Central memory CD8-positive, alpha-beta T cell (primary cell): Measurements from ENCODE around the gene SNX6.
A peak's percentile ranks its signal among the peaks of the same experiment; 100 is the strongest.
"Not testable (repeated sequence)": the region's sequence is repeated elsewhere in the genome, so short reads cannot be mapped to it uniquely, and the experiment has no call there.

Experiments
- ATAC-seq: fragments of 150-1000 bp; cut with Tn5 transposase; replicated peaks from 2 replicates; pipeline ENCODE4 v1.10.0; 2022; ENCODE audit warnings: mild to moderate bottlenecking, moderate FRiP score, moderate number of reproducible peaks; ENCODE audit not compliant: poor library complexity, severe bottlenecking; ENCODE audit errors: extremely low read depth
- DNase-seq, 2 donors: peaks; one replicate each; pipeline ENCODE4 v3.0.0; 2021; ENCODE audit warnings: low spot score in 2 of 2
- H3K27ac Mint-ChIP-seq: one replicate; pipeline ENCODE4 v1.8.0; 2022; ENCODE audit warnings: low read depth, mild to moderate bottlenecking, moderate library complexity, mixed read lengths
- H3K27me3 Mint-ChIP-seq: one replicate; pipeline ENCODE4 v1.8.0; 2022; ENCODE audit warnings: mixed read lengths
- H3K36me3 Mint-ChIP-seq: one replicate; pipeline ENCODE4 v1.8.0; 2022; ENCODE audit warnings: mild to moderate bottlenecking, moderate library complexity, mixed read lengths; ENCODE audit not compliant: insufficient read depth
- H3K4me1 Mint-ChIP-seq: one replicate; pipeline ENCODE4 v1.8.0; 2022; ENCODE audit warnings: mixed read lengths
- H3K4me3 Mint-ChIP-seq: one replicate; pipeline ENCODE4 v1.8.0; 2022; ENCODE audit warnings: mild to moderate bottlenecking, moderate library complexity, mixed read lengths
- H3K9me3 Mint-ChIP-seq: one replicate; pipeline ENCODE4 v1.8.0; 2022; ENCODE audit warnings: mixed read lengths

Gene SNX6

GRCh38 chr14:34592623-34593022, 37.3 kb downstream of the SNX6 start:
- ATAC-seq (no peak), DNase-seq (no peak)
- Mint-ChIP-seq H3K27ac (no peak overlapping the region), H3K27me3 (no peaks in the 10 kb centered on the region), H3K9me3 (no peaks in the 10 kb centered on the region), H3K36me3 (peaks cover 72% of the 10 kb centered on the region), H3K4me1 (peaks cover 10% of the 10 kb centered on the region), H3K4me3 (no peak overlapping the region)

GRCh38 chr14:34583525-34583924, 46.4 kb downstream of the SNX6 start:
- H3K4me1 Mint-ChIP-seq: no peaks in the 10 kb centered on the region
- no peak for DNase-seq
- peaks cover 76% of the 10 kb centered on the region for H3K36me3 Mint-ChIP-seq
- H3K27ac Mint-ChIP-seq: no peak overlapping the region
- no peak for ATAC-seq
- H3K9me3 Mint-ChIP-seq: no peaks in the 10 kb centered on the region
- H3K27me3 Mint-ChIP-seq: no peaks in the 10 kb centered on the region
- no peak overlapping the region for H3K4me3 Mint-ChIP-seq

GRCh38 chr14:34582117-34582680, 47.7 kb downstream of the SNX6 start:
- DNase-seq (no peak), ATAC-seq (no peak)
- Mint-ChIP-seq H3K4me1 (no peaks in the 10 kb centered on the region), H3K27me3 (no peaks in the 10 kb centered on the region), H3K36me3 (peaks cover 76% of the 10 kb centered on the region), H3K9me3 (no peaks in the 10 kb centered on the region), H3K27ac (no peak overlapping the region), H3K4me3 (no peak overlapping the region)

- H3K9me3 Mint-ChIP-seq: no peaks in the 10 kb centered on the region
- ATAC-seq (no peak), DNase-seq (no peak)
- H3K27me3 Mint-ChIP-seq: no peaks in the 10 kb centered on the region
- no peak overlapping the region for H3K4me3 Mint-ChIP-seq
- peaks cover 66% of the 10 kb centered on the region for H3K36me3 Mint-ChIP-seq
- H3K27ac Mint-ChIP-seq: no peak overlapping the region
- no peaks in the 10 kb centered on the region for H3K4me1 Mint-ChIP-seq
Measured at GRCh38 chr14:34580381-34580780, 49.6 kb downstream of the SNX6 start.

GRCh38 chr14:34571771-34572170, 58.2 kb downstream of the SNX6 start:
- no peaks in the 10 kb centered on the region for H3K9me3 Mint-ChIP-seq
- no peak overlapping the region for H3K27ac Mint-ChIP-seq
- ATAC-seq (no peak), DNase-seq (no peak)
- H3K27me3 Mint-ChIP-seq: no peaks in the 10 kb centered on the region
- peaks cover 64% of the 10 kb centered on the region for H3K36me3 Mint-ChIP-seq
- no peak overlapping the region for H3K4me3 Mint-ChIP-seq
- H3K4me1 Mint-ChIP-seq: no peaks in the 10 kb centered on the region

GRCh38 chr14:34569750-34570149, 60.2 kb downstream of the SNX6 start:
- no peak overlapping the region for H3K27ac Mint-ChIP-seq
- DNase-seq (no peak), ATAC-seq (no peak)
- H3K36me3 Mint-ChIP-seq: peaks cover 66% of the 10 kb centered on the region
- no peak overlapping the region for H3K4me3 Mint-ChIP-seq
- no peaks in the 10 kb centered on the region for H3K4me1 Mint-ChIP-seq
- H3K27me3 Mint-ChIP-seq: no peaks in the 10 kb centered on the region
- H3K9me3 Mint-ChIP-seq: no peaks in the 10 kb centered on the region

GRCh38 chr14:34568803-34569202, 61.1 kb downstream of the SNX6 start:
- H3K27me3 Mint-ChIP-seq: no peaks in the 10 kb centered on the region

GRCh38 chr14:34562776-34563150, 67.2 kb downstream of the SNX6 start:
- Mint-ChIP-seq H3K27ac (no peak overlapping the region), H3K27me3 (no peaks in the 10 kb centered on the region), H3K4me1 (no peaks in the 10 kb centered on the region), H3K9me3 (no peaks in the 10 kb centered on the region), H3K4me3 (no peak overlapping the region), H3K36me3 (peaks cover 32% of the 10 kb centered on the region)
- DNase-seq (no peak), ATAC-seq (no peak)

More at GRCh38 chr14:34568803-34569202, 61.1 kb downstream of the SNX6 start:
- H3K4me1 Mint-ChIP-seq: no peaks in the 10 kb centered on the region
- H3K9me3 Mint-ChIP-seq: no peaks in the 10 kb centered on the region
- no peak for ATAC-seq
- no peak overlapping the region for H3K27ac Mint-ChIP-seq
- no peak overlapping the region for H3K4me3 Mint-ChIP-seq
- no peak for DNase-seq
- peaks cover 66% of the 10 kb centered on the region for H3K36me3 Mint-ChIP-seq

GRCh38 chr14:34562037-34562775, 67.7 kb downstream of the SNX6 start:
- H3K27me3 Mint-ChIP-seq, H3K27ac Mint-ChIP-seq, H3K4me1 Mint-ChIP-seq, DNase-seq, H3K4me3 Mint-ChIP-seq, H3K9me3 Mint-ChIP-seq, ATAC-seq: not testable (repeated sequence)
- peaks cover 28% of the 10 kb centered on the region for H3K36me3 Mint-ChIP-seq

GRCh38 chr14:34556498-34556829, 73.5 kb downstream of the SNX6 start:
- H3K9me3 Mint-ChIP-seq, DNase-seq, H3K4me3 Mint-ChIP-seq, H3K36me3 Mint-ChIP-seq, H3K4me1 Mint-ChIP-seq, H3K27me3 Mint-ChIP-seq, H3K27ac Mint-ChIP-seq: not testable (repeated sequence)
- peak; percentile 59 for ATAC-seq

- not testable (repeated sequence) for H3K27me3 Mint-ChIP-seq, H3K27ac Mint-ChIP-seq, DNase-seq, H3K4me3 Mint-ChIP-seq, H3K9me3 Mint-ChIP-seq, H3K4me1 Mint-ChIP-seq
- peak; percentile 85 for ATAC-seq
- H3K36me3 Mint-ChIP-seq: peaks cover 10% of the 10 kb centered on the region
Measured at GRCh38 chr14:34555583-34556497, 74.1 kb downstream of the SNX6 start.

GRCh38 chr14:34554540-34555250, 75.3 kb downstream of the SNX6 start:
- H3K27me3 Mint-ChIP-seq: no peaks in the 10 kb centered on the region
- ATAC-seq (no peak), DNase-seq (no peak)
- H3K36me3 Mint-ChIP-seq: peaks cover 12% of the 10 kb centered on the region
- peaks cover 5% of the 10 kb centered on the region for H3K9me3 Mint-ChIP-seq
- peaks cover 8% of the 10 kb centered on the region for H3K4me1 Mint-ChIP-seq
- H3K4me3 Mint-ChIP-seq: peak overlapping the region; percentile 34
- peak overlapping the region; percentile 49 for H3K27ac Mint-ChIP-seq
